ENCODE measurements around the gene KLK1. TPM values are rescaled to one million over a fixed set of nuclear protein-coding genes. Genes with fewer than 3 reads are reported as not detected.

KLK1 gene
- total and polyA plus RNA-seq, 2 of the 13 experiments (the other 11 are each of a cell fraction or from before 2014, with no cell fraction given) = not detected

GRCh38 chr19:50829801-50830200, 6.2 kb upstream of the KLK1 start:
- no TSS peak for BruUV-seq (replicated peaks)
- DNase-seq (ENCODE audit: low spot score) (no peak), ATAC-seq (no peak), FAIRE-seq (no peak)
- Histone ChIP-seq H3K4me2 (ENCODE audit: low read depth, low read length) (no peak overlapping the region), H3K27ac (ENCODE audit: extremely low read length, insufficient read depth, low read length) (no peak overlapping the region), H3K79me2 (ENCODE audit: insufficient read depth, low read length) (no peaks in the 10 kb centered on the region), H3K9me3 (ENCODE audit: low read length) (no peaks in the 10 kb centered on the region), H3K4me1 (ENCODE audit: insufficient read depth, low read length) (peaks cover under 1% of the 10 kb centered on the region; the same call in 1 of the 2 replicates), H3K36me3 (replicated peaks in 1 of 2; ENCODE audit: control insufficient read depth in 1 of 2, insufficient read depth in 2 of 2, low read length in 2 of 2) (no peaks in the 10 kb centered on the region), H3K9ac (ENCODE audit: insufficient read depth, low read depth, low read length) (no peak overlapping the region), H3K4me3 (replicated peaks in 1 of 3; ENCODE audit: insufficient read depth in 1 of 3, low read depth in 2 of 3, low read length in 3 of 3) (no peak overlapping the region), H4K20me1 (ENCODE audit: insufficient read depth, low read length) (no peaks in the 10 kb centered on the region), H2AFZ (ENCODE audit: low read length) (no peak overlapping the region), H3K27me3 (ENCODE audit: control insufficient read depth in 1 of 2, insufficient read depth in 2 of 2, low read length in 2 of 2) (peaks cover 0 to 40% of the 10 kb centered on the region in 2 experiments; a peak in 2 of 5 replicates)
- no peak for TF ChIP-seq ISL2 (CRISPR knock-in tag; IDR thresholded peaks at IDR 0.05)
- TF ChIP-seq TSC22D2 (CRISPR knock-in tag; IDR thresholded peaks at IDR 0.05; ENCODE audit: borderline replicate concordance) = no peak
- TF ChIP-seq SKI (IDR thresholded peaks at IDR 0.05; ENCODE audit: partially characterized antibody) = peak; percentile 49
- TF ChIP-seq RARA (CRISPR knock-in tag; IDR thresholded peaks at IDR 0.05) = 0 out of 2 replicates have a peak, but pooled peaks have one; percentile 12
- peak; percentile 46 for TF ChIP-seq FOSL2 (CRISPR knock-in tag; IDR thresholded peaks at IDR 0.05)
- TF ChIP-seq KDM5A (IDR thresholded peaks at IDR 0.05; ENCODE audit: borderline replicate concordance, low read length) = no peak
- no peak for TF ChIP-seq CBX5 (CRISPR knock-in tag; IDR thresholded peaks at IDR 0.05; ENCODE audit: borderline replicate concordance)
- TF ChIP-seq ZNF230 (CRISPR knock-in tag; IDR thresholded peaks at IDR 0.05) = no peak
- POLR2A ChIA-PET = interaction anchor here (1.2 kb wide), 1 partner anchor 25 kb away, joined by 3 read pairs; no protein-coding TSS in a partner anchor
- CTCF ChIA-PET (ENCODE audit: low intra/inter-chr PET ratio, low total read pairs) = no interaction called here
- intact Hi-C loops (cut with micrococcal nuclease; ENCODE audit: unreplicated experiment) = no loop called here
- in situ Hi-C loops (cut with HindIII; ENCODE audit: extremely low pct_ligation_motif_present, low pct_unique_long_range_greater_than_20kb) = no loop called here
- WGBS (ENCODE audit: low lambda C conversion rate) = 3% methylated on average over 3 of the region's 5 CpGs

GRCh38 chr19:50827476-50827875, 3.9 kb upstream of the KLK1 start:
- ATAC-seq = no peak
- no peak overlapping the region for H3K9ac ChIP-seq (ENCODE audit: insufficient read depth, low read depth, low read length)
- no peaks in the 10 kb centered on the region for H3K79me2 ChIP-seq (ENCODE audit: insufficient read depth, low read length)
- no peaks in the 10 kb centered on the region for H3K9me3 ChIP-seq (ENCODE audit: low read length)
- no peaks in the 10 kb centered on the region for H3K36me3 ChIP-seq (replicated peaks in 1 of 2; ENCODE audit: control insufficient read depth in 1 of 2, insufficient read depth in 2 of 2, low read length in 2 of 2)
- BruUV-seq (replicated peaks) = no TSS peak
- ChIA-PET CTCF (ENCODE audit: low intra/inter-chr PET ratio, low total read pairs) (no interaction called here), POLR2A (no interaction called here)
- H3K4me2 ChIP-seq (ENCODE audit: low read depth, low read length) = no peak overlapping the region
- H2AFZ ChIP-seq (ENCODE audit: low read length) = no peak overlapping the region
- H3K4me3 ChIP-seq (replicated peaks in 1 of 3; ENCODE audit: insufficient read depth in 1 of 3, low read depth in 2 of 3, low read length in 3 of 3) = no peak overlapping the region
- 8% methylated on average over 13 of the region's 14 CpGs for WGBS (ENCODE audit: low lambda C conversion rate)
- no peak overlapping the region for H3K27ac ChIP-seq (ENCODE audit: extremely low read length, insufficient read depth, low read length)
- peaks cover 1 to 29% of the 10 kb centered on the region in 2 experiments; a peak in 3 of 5 replicates for H3K27me3 ChIP-seq (ENCODE audit: control insufficient read depth in 1 of 2, insufficient read depth in 2 of 2, low read length in 2 of 2)
- no peak for DNase-seq (ENCODE audit: low spot score)
- no peaks in the 10 kb centered on the region for H4K20me1 ChIP-seq (ENCODE audit: insufficient read depth, low read length)
- intact Hi-C loops (cut with micrococcal nuclease; ENCODE audit: unreplicated experiment) (no loop called here), in situ Hi-C loops (cut with HindIII; ENCODE audit: extremely low pct_ligation_motif_present, low pct_unique_long_range_greater_than_20kb) (no loop called here)
- H3K4me1 ChIP-seq (ENCODE audit: insufficient read depth, low read length) = no peaks in the 10 kb centered on the region
- no peak for FAIRE-seq
- TF ChIP-seq HNRNPK (IDR thresholded peaks at IDR 0.05; ENCODE audit: low read depth, low read length, poor library complexity, severe bottlenecking) (no peak), NFYB (CRISPR knock-in tag; IDR thresholded peaks at IDR 0.05) (no peak)
- TF ChIP-seq, protein P1, sequence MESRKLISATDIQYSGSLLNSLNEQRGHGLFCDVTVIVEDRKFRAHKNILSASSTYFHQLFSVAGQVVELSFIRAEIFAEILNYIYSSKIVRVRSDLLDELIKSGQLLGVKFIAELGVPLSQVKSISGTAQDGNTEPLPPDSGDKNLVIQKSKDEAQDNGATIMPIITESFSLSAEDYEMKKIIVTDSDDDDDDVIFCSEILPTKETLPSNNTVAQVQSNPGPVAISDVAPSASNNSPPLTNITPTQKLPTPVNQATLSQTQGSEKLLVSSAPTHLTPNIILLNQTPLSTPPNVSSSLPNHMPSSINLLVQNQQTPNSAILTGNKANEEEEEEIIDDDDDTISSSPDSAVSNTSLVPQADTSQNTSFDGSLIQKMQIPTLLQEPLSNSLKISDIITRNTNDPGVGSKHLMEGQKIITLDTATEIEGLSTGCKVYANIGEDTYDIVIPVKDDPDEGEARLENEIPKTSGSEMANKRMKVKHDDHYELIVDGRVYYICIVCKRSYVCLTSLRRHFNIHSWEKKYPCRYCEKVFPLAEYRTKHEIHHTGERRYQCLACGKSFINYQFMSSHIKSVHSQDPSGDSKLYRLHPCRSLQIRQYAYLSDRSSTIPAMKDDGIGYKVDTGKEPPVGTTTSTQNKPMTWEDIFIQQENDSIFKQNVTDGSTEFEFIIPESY (CRISPR knock-in tag; IDR thresholded peaks at IDR 0.05) = no peak
- TF ChIP-seq, protein P2, sequence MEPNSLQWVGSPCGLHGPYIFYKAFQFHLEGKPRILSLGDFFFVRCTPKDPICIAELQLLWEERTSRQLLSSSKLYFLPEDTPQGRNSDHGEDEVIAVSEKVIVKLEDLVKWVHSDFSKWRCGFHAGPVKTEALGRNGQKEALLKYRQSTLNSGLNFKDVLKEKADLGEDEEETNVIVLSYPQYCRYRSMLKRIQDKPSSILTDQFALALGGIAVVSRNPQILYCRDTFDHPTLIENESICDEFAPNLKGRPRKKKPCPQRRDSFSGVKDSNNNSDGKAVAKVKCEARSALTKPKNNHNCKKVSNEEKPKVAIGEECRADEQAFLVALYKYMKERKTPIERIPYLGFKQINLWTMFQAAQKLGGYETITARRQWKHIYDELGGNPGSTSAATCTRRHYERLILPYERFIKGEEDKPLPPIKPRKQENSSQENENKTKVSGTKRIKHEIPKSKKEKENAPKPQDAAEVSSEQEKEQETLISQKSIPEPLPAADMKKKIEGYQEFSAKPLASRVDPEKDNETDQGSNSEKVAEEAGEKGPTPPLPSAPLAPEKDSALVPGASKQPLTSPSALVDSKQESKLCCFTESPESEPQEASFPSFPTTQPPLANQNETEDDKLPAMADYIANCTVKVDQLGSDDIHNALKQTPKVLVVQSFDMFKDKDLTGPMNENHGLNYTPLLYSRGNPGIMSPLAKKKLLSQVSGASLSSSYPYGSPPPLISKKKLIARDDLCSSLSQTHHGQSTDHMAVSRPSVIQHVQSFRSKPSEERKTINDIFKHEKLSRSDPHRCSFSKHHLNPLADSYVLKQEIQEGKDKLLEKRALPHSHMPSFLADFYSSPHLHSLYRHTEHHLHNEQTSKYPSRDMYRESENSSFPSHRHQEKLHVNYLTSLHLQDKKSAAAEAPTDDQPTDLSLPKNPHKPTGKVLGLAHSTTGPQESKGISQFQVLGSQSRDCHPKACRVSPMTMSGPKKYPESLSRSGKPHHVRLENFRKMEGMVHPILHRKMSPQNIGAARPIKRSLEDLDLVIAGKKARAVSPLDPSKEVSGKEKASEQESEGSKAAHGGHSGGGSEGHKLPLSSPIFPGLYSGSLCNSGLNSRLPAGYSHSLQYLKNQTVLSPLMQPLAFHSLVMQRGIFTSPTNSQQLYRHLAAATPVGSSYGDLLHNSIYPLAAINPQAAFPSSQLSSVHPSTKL (CRISPR knock-in tag; IDR thresholded peaks at IDR 0.05) = no peak

Measured in HepG2 (cell line).